ENCODE measurements around the gene PCDH12.

DNA sequence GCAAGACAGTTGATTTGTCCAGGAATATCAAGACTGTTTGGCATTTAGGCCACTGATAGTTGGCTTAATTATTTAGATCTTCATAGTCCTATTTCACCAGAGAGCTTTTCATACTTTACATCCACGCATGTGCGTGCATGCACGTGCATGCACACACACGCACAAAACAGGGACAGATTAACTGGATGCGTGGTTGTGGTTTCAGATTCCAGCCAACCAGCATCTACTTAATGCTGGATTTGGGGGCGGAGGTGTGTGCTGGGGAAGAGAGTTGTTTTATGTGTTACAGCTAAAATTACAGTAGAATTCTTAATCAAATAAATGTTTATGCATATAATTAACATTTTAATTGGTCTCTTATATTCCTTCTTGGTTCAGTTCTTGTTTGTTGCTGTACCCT, 18.2 kb upstream of the PCDH12 start:
- TF ChIP-seq, protein P1, sequence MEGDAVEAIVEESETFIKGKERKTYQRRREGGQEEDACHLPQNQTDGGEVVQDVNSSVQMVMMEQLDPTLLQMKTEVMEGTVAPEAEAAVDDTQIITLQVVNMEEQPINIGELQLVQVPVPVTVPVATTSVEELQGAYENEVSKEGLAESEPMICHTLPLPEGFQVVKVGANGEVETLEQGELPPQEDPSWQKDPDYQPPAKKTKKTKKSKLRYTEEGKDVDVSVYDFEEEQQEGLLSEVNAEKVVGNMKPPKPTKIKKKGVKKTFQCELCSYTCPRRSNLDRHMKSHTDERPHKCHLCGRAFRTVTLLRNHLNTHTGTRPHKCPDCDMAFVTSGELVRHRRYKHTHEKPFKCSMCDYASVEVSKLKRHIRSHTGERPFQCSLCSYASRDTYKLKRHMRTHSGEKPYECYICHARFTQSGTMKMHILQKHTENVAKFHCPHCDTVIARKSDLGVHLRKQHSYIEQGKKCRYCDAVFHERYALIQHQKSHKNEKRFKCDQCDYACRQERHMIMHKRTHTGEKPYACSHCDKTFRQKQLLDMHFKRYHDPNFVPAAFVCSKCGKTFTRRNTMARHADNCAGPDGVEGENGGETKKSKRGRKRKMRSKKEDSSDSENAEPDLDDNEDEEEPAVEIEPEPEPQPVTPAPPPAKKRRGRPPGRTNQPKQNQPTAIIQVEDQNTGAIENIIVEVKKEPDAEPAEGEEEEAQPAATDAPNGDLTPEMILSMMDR (IDR thresholded peaks at IDR 0.05): no peak
- no peak for TF ChIP-seq EZH2 (IDR thresholded peaks at IDR 0.05)

Data from neural progenitor cell (in vitro differentiated cells).